GM18909 (cell line): Measurements from ENCODE around the gene CAMKK1.
"Not testable (repeated sequence)": the region's sequence is repeated elsewhere in the genome, so short reads cannot be mapped to it uniquely, and the experiment has no call there.

Experiments
- ATAC-seq: cut with Tn5 transposase; IDR thresholded peaks from one replicate; pipeline ENCODE4 v1.9.1; 2021; ENCODE audit warnings: mild to moderate bottlenecking; ENCODE audit not compliant: unreplicated experiment, poor library complexity

CAMKK1 gene

GRCh38 chr17:3884188-3884587 lies 8.7 kb downstream of the CAMKK1 start:
- no peak for ATAC-seq

GRCh38 chr17:3882276-3882675 lies 10.6 kb downstream of the CAMKK1 start:
- no peak for ATAC-seq

- no peak for ATAC-seq
Observed at GRCh38 chr17:3880983-3881382, 11.9 kb downstream of the CAMKK1 start.

GRCh38 chr17:3879591-3880417 lies 13.0 kb downstream of the CAMKK1 start:
- no peak for ATAC-seq

GRCh38 chr17:3879186-3879585 lies 13.7 kb downstream of the CAMKK1 start:
- ATAC-seq = no peak

- no peak for ATAC-seq
Observed at GRCh38 chr17:3877220-3877619, 15.6 kb downstream of the CAMKK1 start.

- ATAC-seq = no peak
Observed at GRCh38 chr17:3875317-3875716, 17.5 kb downstream of the CAMKK1 start.

GRCh38 chr17:3873862-3874261 lies 19.0 kb downstream of the CAMKK1 start:
- ATAC-seq = no peak

- ATAC-seq = no peak
Observed at GRCh38 chr17:3870871-3871306, 22.0 kb downstream of the CAMKK1 start.

GRCh38 chr17:3867606-3868005 lies 25.2 kb downstream of the CAMKK1 start:
- ATAC-seq = no peak

GRCh38 chr17:3867106-3867505 lies 25.7 kb downstream of the CAMKK1 start:
- ATAC-seq = no peak

GRCh38 chr17:3866276-3866675 lies 26.6 kb downstream of the CAMKK1 start:
- no peak for ATAC-seq

- no peak for ATAC-seq
Observed at GRCh38 chr17:3865176-3865575, 27.7 kb downstream of the CAMKK1 start.

- ATAC-seq = no peak
Observed at GRCh38 chr17:3864534-3864933, 28.3 kb downstream of the CAMKK1 start.

GRCh38 chr17:3861761-3862681 lies 30.8 kb downstream of the CAMKK1 start:
- no peak for ATAC-seq

GRCh38 chr17:3860939-3861700 lies 31.7 kb downstream of the CAMKK1 start:
- no peak for ATAC-seq

GRCh38 chr17:3859940-3860339 lies 32.9 kb downstream of the CAMKK1 start:
- no peak for ATAC-seq

- no peak for ATAC-seq
Observed at GRCh38 chr17:3857261-3858105, 35.4 kb downstream of the CAMKK1 start.

- ATAC-seq = not testable (repeated sequence)
Observed at GRCh38 chr17:3854204-3854603, 38.6 kb downstream of the CAMKK1 start.

GRCh38 chr17:3852561-3852960 lies 40.3 kb downstream of the CAMKK1 start:
- ATAC-seq = no peak
